Endothelial cell of umbilical vein (primary cell): ENCODE results near the gene FNIP1. TPM values are rescaled to one million over a fixed set of nuclear protein-coding genes. Genes with fewer than 3 reads are reported as not detected.

Experiments
- BruUV-seq: library from RNA; stranded (reverse); fragments of 400-500 nt; replicated peaks from 2 replicates; lab custom pipeline; 2021; lab: Mats Ljungman, UMichigan
- CTCF ChIA-PET: fragments of 300-600, 350-600 bp; sonication (Branson Sonifier 250); formaldehyde crosslinking; loops from one replicate; lab custom pipeline; 2021; ENCODE audit warnings: antibody characterized with exemption, inconsistent platforms; lab: Charles Lee
- POLR2A ChIA-PET: fragments of 300-600, 350-600 bp; sonication (Branson Sonifier 250); formaldehyde crosslinking; loops from one replicate; lab custom pipeline; 2021; ENCODE audit warnings: antibody characterized with exemption, inconsistent platforms; lab: Charles Lee
- DNase-seq: peaks from one replicate; pipeline ENCODE4 v3.0.0-alpha.2; 2011; ENCODE audit warnings: low read depth, low spot score
- FAIRE-seq: peaks from 2 replicates; lab custom pipeline; 2011; peaks lifted over from hg19 to GRCh38; lab: Jason Lieb, UNC
- H2AFZ ChIP-seq: 2 replicates; pipeline ENCODE4 v1.6.0; 2012; ENCODE audit warnings: low read depth, low read length, control low read depth, inconsistent platforms
- H3K27ac ChIP-seq: 2 replicates; pipeline ENCODE4 v1.5.1; 2011; ENCODE audit warnings: low read depth, mild to moderate bottlenecking, control low read depth, low read length, moderate library complexity; ENCODE audit not compliant: insufficient read depth
- H3K27me3 ChIP-seq, 2 experiments: 2 replicates each; pipeline versions ENCODE4 v1.6.0 to v1.6.1; 2011; ENCODE audit warnings: low read length in 2 of 2, mixed read lengths in 1 of 2; ENCODE audit not compliant: control insufficient read depth in 2 of 2, insufficient read depth in 2 of 2
- H3K36me3 ChIP-seq, 2 experiments: 2 replicates in 1 of 2; 3 replicates in 1 of 2; pipeline ENCODE4 v1.5.1; 2011; ENCODE audit warnings: low read length in 2 of 2, mild to moderate bottlenecking in 1 of 2, moderate library complexity in 1 of 2; ENCODE audit not compliant: control insufficient read depth in 2 of 2, insufficient read depth in 2 of 2; ENCODE audit errors: extremely low read depth in 1 of 2
- H3K4me1 ChIP-seq: 3 replicates; pipeline ENCODE4 v1.5.1; 2011; ENCODE audit warnings: mild to moderate bottlenecking, low read length; ENCODE audit not compliant: control insufficient read depth, insufficient read depth; ENCODE audit errors: extremely low read depth
- H3K4me2 ChIP-seq: 2 replicates; pipeline ENCODE4 v1.6.1; 2011; ENCODE audit warnings: low read length, control low read depth, mixed read lengths; ENCODE audit not compliant: insufficient read depth
- H3K4me3 ChIP-seq, 3 experiments: fragments of 200-600 bp in 1 of 3; sonication (generic), shearing (Covaris generic) in 1 of 3; replicated peaks in 1 of 3; 2 replicates each; pipeline ENCODE4 v1.5.1; 2011 to 2016; ENCODE audit warnings: control low read depth in 3 of 3, low read length in 3 of 3, mild to moderate bottlenecking in 2 of 3, inconsistent platforms in 1 of 3, low read depth in 1 of 3, moderate library complexity in 1 of 3; ENCODE audit not compliant: insufficient read depth in 1 of 3
- H3K79me2 ChIP-seq: 2 replicates; pipeline ENCODE4 v1.6.0; 2012; ENCODE audit warnings: low read length, inconsistent platforms; ENCODE audit not compliant: control insufficient read depth, insufficient read depth
- H3K9ac ChIP-seq: replicated peaks from 2 replicates; pipeline ENCODE3; 2011; ENCODE audit warnings: low read length, control low read depth; ENCODE audit not compliant: insufficient read depth; ENCODE audit errors: extremely low read depth
- H3K9me1 ChIP-seq: replicated peaks from 3 replicates; pipeline ENCODE4 v1.6.0; 2011; ENCODE audit warnings: mild to moderate bottlenecking, low read length; ENCODE audit not compliant: control insufficient read depth, insufficient read depth; ENCODE audit errors: extremely low read depth
- H3K9me3 ChIP-seq: replicated peaks from 2 replicates; pipeline ENCODE4 v1.5.1; 2012; ENCODE audit warnings: low read length, inconsistent platforms; ENCODE audit not compliant: control insufficient read depth, insufficient read depth
- H4K20me1 ChIP-seq: replicated peaks from 2 replicates; pipeline ENCODE3; 2011; ENCODE audit warnings: mild to moderate bottlenecking, low read length; ENCODE audit not compliant: control insufficient read depth, insufficient read depth; ENCODE audit errors: extremely low read depth
- CTCF ChIP-seq, 2 donors: IDR thresholded peaks; 1 replicate in 1 of 2; 2 replicates in 1 of 2; pipeline ENCODE4 v1.5.1; 2011; ENCODE audit warnings: low read length in 2 of 2, mild to moderate bottlenecking in 2 of 2, moderate library complexity in 2 of 2, control low read depth in 1 of 2, inconsistent platforms in 1 of 2, low read depth in 1 of 2; ENCODE audit not compliant: insufficient read depth in 1 of 2; ENCODE audit errors: extremely low read depth in 1 of 2
- EZH2 ChIP-seq: IDR thresholded peaks from 2 replicates; pipeline ENCODE4 v1.6.1; 2012; ENCODE audit warnings: borderline replicate concordance, low read depth, mild to moderate bottlenecking, moderate library complexity, low read length, inconsistent platforms; ENCODE audit not compliant: severe bottlenecking
- FOS ChIP-seq: IDR thresholded peaks from 2 replicates; pipeline ENCODE4 v1.6.1; 2011; ENCODE audit warnings: mild to moderate bottlenecking, low read length, moderate library complexity, borderline replicate concordance; ENCODE audit not compliant: insufficient read depth
- GATA2 ChIP-seq: IDR thresholded peaks from 2 replicates; pipeline ENCODE4 v1.7.0; 2011; ENCODE audit warnings: low read depth, mild to moderate bottlenecking, moderate library complexity, mixed read lengths, low read length; ENCODE audit not compliant: insufficient read length, insufficient read depth
- JUN ChIP-seq: IDR thresholded peaks from 2 replicates; pipeline ENCODE4 v1.6.1; 2011; ENCODE audit warnings: borderline replicate concordance, low read depth; ENCODE audit not compliant: insufficient read length, insufficient read depth
- MAX ChIP-seq: IDR thresholded peaks from 2 replicates; pipeline ENCODE4 v1.6.1; 2011; ENCODE audit not compliant: insufficient read depth, insufficient read length
- MYC ChIP-seq: IDR thresholded peaks from one replicate; pipeline ENCODE4 v1.6.1; 2011; ENCODE audit warnings: mild to moderate bottlenecking, low read depth, low read length
- POLR2A ChIP-seq: IDR thresholded peaks from 2 replicates; pipeline ENCODE4 v1.6.1; 2012; ENCODE audit warnings: low read depth, mild to moderate bottlenecking, control low read depth, low read length
- POLR2AphosphoS5 ChIP-seq: IDR thresholded peaks from 2 replicates; pipeline ENCODE4 v1.6.1; 2012; ENCODE audit warnings: low read depth, mild to moderate bottlenecking, control low read depth, low read length, moderate library complexity; ENCODE audit not compliant: insufficient read depth
- dilution Hi-C: fragments of 300-500 bp; cut with MboI; formaldehyde crosslinking; loops from one replicate; pipeline ENCODE4 v1.15.0; 2019; ENCODE audit warnings: low sequenced_read_pairs; ENCODE audit not compliant: extremely low pct_ligation_motif_present
- intact Hi-C: fragments of 100-400 bp; cut with micrococcal nuclease; formaldehyde crosslinking; loops from one replicate; pipeline ENCODE4 v1.10.0; 2022
- polyA plus RNA-seq, 4 experiments: library from polyadenylated mRNA; depleted of rRNA in 3 of 4; stranded (reverse) in 3 of 4; unstranded in 1 of 4; fragments of >200 nt; gene quantifications; 2 replicates each; pipeline versions ENCODE4 v1.2.1 to v1.2.3, GENCODE V29; 2011 to 2012; ENCODE audit warnings: missing spikeins in 1 of 4
- total RNA-seq: library from RNA; stranded (reverse); gene quantifications from 2 replicates; pipeline ENCODE4 v1.2.3, GENCODE V29; 2021

Gene FNIP1
- total and polyA plus RNA-seq, 2 donors (not counting 3 experiments of a cell fraction or from before 2014, with no cell fraction given): 5.9 to 27.3 TPM

- H3K79me2 ChIP-seq: peaks cover 94% of the 10 kb centered on the region
- no peak overlapping the region for H3K27ac ChIP-seq
- no peaks in the 10 kb centered on the region for H3K9me3 ChIP-seq
- no peak overlapping the region for H3K4me3 ChIP-seq
- no peak overlapping the region for H3K9ac ChIP-seq
- no peak for FAIRE-seq
- TF ChIP-seq GATA2 (no peak), POLR2A (no peak), EZH2 (no peak), POLR2AphosphoS5 (no peak), JUN (no peak), CTCF (IDR thresholded peaks at IDR 0.05; ENCODE audit: extremely low read depth in 1 of 2, insufficient read depth in 1 of 2, low read depth in 1 of 2, low read length in 2 of 2) (no peak), MYC (no peak), FOS (no peak), MAX (no peak)
- no peaks in the 10 kb centered on the region for H3K27me3 ChIP-seq
- ChIA-PET CTCF (no interaction called here), POLR2A (no interaction called here)
- no TSS peak for BruUV-seq
- no peaks in the 10 kb centered on the region for H3K4me1 ChIP-seq
- intact Hi-C loops: no loop called here
- no peaks in the 10 kb centered on the region for H3K36me3 ChIP-seq
- peaks cover 5% of the 10 kb centered on the region for H4K20me1 ChIP-seq
- DNase-seq: no peak
- dilution Hi-C loops: no loop called here
- H2AFZ ChIP-seq: no peak overlapping the region
- H3K4me2 ChIP-seq: no peak overlapping the region
- H3K9me1 ChIP-seq: no peaks in the 10 kb centered on the region
Measured at GRCh38 chr5:131760793-131761192, 36.0 kb downstream of the FNIP1 start.
